Measurements from ENCODE around the gene NEK6.

DNA sequence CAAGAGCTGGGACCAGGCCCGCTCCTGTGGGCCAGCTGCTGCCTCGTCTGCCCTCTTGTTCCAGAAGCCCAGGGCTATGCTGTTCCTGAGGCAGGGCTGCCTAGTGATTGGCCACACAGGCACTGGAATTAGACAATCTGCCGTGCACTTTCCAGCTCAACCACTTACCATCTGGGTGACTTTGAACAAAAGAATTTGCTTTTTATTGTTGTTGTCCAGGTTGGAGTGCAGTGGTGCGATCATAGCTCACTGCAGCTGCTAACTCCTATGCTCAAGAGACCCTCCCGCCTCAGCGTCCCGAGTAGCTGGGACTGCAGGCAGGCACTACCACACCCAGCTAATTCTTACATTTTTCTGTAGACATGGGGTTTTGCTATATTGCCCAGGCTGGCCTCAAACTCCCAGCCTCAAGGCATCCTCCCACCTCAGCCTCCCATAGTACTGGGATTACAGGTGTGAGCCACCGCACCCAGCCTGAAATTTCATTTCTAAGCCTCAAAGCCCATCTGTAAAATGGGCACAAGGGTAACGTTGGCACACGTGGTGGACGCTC, 1.2 kb upstream of the NEK6 start:
- TF ChIP-seq FOXP2 (optimal IDR thresholded peaks at IDR 0.05; ENCODE audit: borderline replicate concordance, extremely low read depth, extremely low read length, insufficient read depth) (no peak), POLR2AphosphoS5 (IDR thresholded peaks at IDR 0.05; ENCODE audit: low read depth, low read length) (no peak)

All from PFSK-1 (cell line).